GM18505 (cell line): ENCODE data around the gene OTUD1.

Source experiments
- ATAC-seq: cut with Tn5 transposase; IDR thresholded peaks from one replicate; pipeline ENCODE4 v1.9.1; 2021; ENCODE audit not compliant: unreplicated experiment
- POLR2A ChIP-seq: IDR thresholded peaks from 4 replicates; pipeline ENCODE4 v1.6.1; 2011; ENCODE audit warnings: borderline replicate concordance; ENCODE audit not compliant: insufficient read depth, insufficient read length; ENCODE audit errors: extremely low read depth

Gene OTUD1

DNA sequence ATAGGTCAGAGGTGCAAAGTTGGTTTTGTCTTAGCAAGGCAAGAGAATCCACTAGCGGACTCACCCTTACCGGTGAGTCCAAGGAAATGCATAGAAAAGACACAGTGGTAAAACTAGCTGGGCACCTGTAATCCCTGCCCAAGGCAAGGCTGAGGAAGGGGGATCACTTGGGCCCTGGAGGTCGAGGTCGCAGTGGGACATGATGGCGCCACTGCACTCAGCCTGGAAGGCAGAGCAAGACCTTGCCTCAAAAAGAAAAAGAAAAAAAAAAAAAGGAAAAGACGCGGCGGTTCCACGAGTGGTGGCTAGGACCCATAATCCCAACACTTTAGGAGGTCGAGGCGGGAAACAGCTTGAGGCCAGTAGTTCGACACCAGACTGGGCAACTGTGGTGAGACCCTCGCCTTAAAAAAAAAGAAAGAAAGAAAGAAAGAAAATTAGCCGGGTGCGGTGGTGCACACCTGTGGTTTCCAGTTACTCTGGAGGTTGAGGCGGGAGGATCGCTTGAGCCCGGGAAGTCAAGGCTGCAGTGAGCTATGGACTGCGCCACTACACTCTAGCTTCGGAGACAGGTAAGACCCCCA lies 820 bp upstream of the OTUD1 start:
- no peak for TF ChIP-seq POLR2A
- ATAC-seq: no peak

DNA sequence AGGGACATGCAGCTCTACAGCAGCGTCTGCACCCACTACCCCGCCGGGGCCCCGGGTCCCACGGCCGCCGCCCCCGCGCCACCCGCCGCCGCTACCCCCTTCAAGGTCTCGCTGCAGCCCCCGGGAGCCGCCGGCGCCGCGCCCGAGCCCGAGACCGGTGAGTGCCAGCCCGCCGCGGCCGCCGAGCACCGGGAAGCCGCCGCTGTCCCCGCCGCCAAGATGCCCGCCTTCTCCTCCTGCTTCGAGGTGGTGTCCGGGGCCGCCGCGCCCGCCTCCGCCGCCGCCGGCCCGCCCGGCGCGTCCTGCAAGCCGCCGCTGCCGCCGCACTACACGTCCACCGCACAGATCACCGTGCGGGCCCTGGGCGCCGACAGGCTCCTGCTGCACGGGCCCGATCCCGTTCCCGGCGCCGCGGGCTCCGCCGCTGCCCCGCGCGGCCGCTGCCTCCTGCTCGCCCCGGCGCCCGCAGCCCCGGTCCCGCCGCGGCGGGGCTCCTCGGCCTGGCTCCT lies 631 bp downstream of the OTUD1 start:
- peak; percentile 14 for ATAC-seq
- TF ChIP-seq POLR2A: no peak

- no peak for TF ChIP-seq POLR2A
- peak; percentile 18 for ATAC-seq
Measured at GRCh38 chr10:23439961-23440889, 1.4 kb downstream of the OTUD1 start.

GRCh38 chr10:23441251-23441650 lies 2.4 kb downstream of the OTUD1 start:
- no peak for ATAC-seq
- TF ChIP-seq POLR2A: no peak

DNA sequence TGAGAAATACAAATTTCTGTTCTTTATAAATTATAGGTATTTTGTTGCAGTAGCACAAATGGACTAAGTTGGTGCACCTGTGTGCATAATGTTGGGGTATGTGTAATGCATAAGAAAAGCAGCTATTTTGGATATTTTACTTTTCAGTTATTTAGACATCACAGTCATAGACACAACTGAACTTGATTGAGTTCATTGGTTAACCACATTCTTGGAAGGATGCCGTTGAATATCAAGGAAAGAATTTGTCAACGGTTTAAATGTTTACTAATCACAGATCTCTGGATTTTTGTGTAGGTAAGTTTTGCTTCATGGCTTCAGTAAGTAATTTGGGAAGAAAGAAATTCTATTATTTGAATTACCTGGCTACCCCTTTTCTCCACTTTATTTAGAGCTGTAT lies 4.1 kb downstream of the OTUD1 start:
- no peak for TF ChIP-seq POLR2A
- no peak for ATAC-seq

GRCh38 chr10:23445591-23445990 lies 6.7 kb downstream of the OTUD1 start:
- no peak for ATAC-seq
- no peak for TF ChIP-seq POLR2A

- TF ChIP-seq POLR2A: no peak
- ATAC-seq: no peak
Measured at GRCh38 chr10:23448323-23448722, 9.4 kb downstream of the OTUD1 start.

DNA sequence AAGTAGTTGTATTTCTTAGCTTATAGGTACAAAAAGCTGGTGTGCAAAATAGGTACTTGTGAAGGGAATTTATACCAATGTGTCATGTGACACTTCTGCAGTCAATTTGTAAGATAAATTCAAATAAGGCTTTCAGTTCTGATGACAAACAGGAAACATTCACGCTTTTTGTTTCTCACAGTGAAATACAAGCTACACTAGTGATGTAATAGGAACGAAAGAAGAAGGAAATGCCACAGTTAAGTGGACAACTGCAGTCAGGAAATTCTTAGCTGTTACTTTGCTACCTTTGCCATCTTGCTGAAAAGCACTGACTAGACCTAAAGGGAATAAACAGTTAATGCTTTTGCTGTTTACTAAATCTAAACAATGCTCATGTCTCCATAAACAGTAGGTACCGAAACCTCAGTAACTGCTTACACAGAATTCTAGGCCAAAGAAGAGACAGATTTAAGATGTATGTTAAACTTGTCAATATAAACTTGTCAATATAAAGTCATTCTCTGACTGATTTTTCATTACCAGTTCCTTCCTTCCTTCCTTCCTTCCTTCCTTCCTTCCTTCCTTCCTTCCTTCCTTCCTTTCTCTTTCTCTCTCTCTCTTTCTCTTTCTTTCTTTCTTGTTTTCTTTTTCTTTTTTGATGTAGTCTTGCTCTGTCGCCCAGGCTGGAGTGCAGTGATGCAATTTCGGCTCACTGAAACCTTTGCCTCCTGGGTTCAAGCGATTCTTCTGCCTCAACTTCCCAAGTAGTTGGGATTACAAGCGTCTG lies 10.1 kb downstream of the OTUD1 start:
- ATAC-seq: peak; percentile 89
- no peak for TF ChIP-seq POLR2A

DNA sequence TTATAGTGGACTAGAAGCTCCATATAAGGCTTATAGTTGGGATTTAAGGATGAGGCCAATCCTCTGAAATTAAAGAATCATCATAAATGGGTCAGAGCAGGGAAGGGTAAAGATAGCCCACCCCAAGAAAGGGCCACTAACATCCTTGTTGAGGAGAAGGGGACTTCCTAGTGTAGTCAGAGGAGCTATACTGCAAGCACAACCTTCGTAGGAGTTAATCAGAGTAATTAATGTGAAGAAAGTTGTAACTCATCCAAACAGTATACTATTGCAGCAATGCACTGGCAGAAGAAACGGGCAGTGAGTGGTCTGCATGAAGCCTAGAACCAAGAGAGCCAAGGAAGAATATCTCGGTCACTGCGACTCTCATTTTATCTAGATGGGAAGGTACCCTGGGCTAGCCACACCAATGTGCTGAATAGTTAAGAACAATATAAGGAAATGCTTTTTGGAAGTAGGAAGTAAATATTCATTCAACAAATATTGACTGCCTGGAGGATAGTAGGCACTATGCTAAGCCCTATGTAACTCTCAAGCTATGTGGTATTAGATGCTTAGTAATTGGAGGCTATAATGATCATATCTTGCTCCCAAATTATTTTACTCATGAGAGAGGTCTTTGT lies 13.3 kb downstream of the OTUD1 start:
- ATAC-seq: no peak
- no peak for TF ChIP-seq POLR2A

DNA sequence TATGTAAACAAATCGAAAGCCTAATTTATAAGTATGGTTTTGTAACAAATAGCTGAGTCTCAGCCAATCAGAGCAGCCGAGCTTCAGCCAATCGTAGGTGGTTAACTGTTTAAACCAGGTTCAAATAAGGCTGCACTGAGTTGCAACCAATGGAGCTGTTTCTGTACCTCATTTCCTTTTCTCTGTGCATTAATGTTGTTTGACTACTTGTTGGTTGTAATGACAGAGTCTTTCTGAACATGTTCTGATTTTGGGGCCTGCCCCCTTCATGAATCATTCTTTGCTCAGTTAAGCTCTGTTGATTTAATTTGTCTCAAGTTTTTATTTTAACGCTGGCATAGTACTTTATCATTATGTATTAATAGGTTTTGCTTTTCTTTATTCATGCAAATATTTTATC lies 14.6 kb downstream of the OTUD1 start:
- TF ChIP-seq POLR2A: no peak
- no peak for ATAC-seq

DNA sequence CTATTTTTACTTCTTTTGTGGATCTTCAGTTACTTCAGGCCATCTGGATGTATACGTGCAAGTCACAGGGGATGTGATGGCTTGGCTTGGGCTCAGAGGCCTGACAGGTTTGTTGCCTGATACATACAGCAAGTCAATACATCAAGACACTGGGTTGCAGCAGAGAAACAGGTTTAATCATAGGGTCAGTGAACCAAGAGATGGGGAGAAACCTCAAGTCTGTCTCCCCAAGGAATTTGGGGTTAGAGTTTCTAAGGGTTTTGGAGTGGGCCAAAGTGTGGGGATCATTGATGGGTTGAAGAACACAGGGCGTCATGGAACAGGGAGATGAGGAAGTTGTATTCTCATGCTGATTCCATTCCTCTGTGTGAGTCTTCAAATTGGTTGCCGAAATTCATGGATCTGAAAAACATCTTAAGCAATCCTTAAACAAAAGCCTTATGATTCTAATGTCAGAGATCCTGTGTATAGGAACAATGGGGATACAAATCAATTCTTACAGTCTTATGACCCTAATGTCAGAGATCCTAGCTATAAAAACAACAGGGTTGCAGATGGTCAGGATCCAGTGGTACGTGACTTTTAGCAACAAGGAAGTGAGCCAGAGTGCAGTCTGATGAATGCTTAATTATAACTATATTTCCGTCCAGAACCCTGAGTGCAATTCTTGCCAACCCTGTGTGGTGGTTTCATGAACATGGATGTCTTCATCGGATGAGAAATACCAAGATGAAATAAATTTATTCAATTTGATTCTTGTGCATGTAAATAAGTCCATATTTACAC lies 18.9 kb downstream of the OTUD1 start:
- no peak for TF ChIP-seq POLR2A
- ATAC-seq: no peak

GRCh38 chr10:23459308-23459939 lies 20.5 kb downstream of the OTUD1 start:
- no peak for ATAC-seq
- TF ChIP-seq POLR2A: no peak
